ENCODE data around the gene SLC14A1.

Gene SLC14A1

DNA sequence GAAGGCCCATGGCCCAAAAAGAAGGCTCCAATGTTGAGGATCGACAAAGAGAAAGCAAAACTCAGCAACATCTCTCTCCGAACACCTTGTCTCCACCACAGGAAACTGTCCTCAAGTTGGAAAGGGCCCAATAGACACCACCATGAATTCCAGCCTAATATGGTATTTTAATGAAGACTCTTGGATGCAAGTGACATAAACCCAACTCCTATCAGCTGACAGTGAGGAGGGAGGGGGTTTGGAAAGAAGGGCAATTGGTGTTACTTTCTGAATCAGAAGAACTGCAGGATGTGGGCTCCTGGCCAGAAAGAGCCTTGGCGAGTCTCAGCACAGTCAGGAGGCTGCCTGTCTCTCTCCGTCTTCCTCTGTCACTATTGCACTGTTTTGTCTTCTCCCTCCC, 61.2 kb downstream of the SLC14A1 start:
- Histone ChIP-seq H3K4ac (ENCODE audit: low read length) (no peak overlapping the region), H3K79me1 (ENCODE audit: low read depth, low read length) (no peaks in the 10 kb centered on the region), H2BK120ac (ENCODE audit: low read depth, low read length) (no peak overlapping the region), H3K4me1 (ENCODE audit: control insufficient read depth in 2 of 2, insufficient read depth in 1 of 2, low read depth in 1 of 2, low read length in 2 of 2) (peaks cover 0 to 6% of the 10 kb centered on the region in 2 donors), H3K9ac (ENCODE audit: low read depth, low read length, poor library complexity) (no peak overlapping the region), H3K36me3 (replicated peaks in 1 of 2; ENCODE audit: control insufficient read depth in 2 of 2, insufficient read depth in 2 of 2, low read length in 2 of 2) (no peaks in the 10 kb centered on the region), H3K9me3 (replicated peaks in 1 of 2; ENCODE audit: control insufficient read depth in 2 of 2, insufficient read depth in 1 of 2, low read depth in 1 of 2, low read length in 2 of 2) (no peaks in the 10 kb centered on the region), H3K18ac (ENCODE audit: low read length) (no peak overlapping the region), H2AFZ (ENCODE audit: low read length) (no peak overlapping the region), H4K8ac (ENCODE audit: low read depth, low read length) (no peak overlapping the region), H3K23ac (ENCODE audit: low read depth, low read length, poor library complexity) (no peak overlapping the region), H3K27me3 (ENCODE audit: control insufficient read depth in 3 of 3, insufficient read depth in 3 of 3, low read depth in 1 of 3, low read length in 3 of 3) (peaks cover 0 to 5% (median 0%) of the 10 kb centered on the region in 3 experiments), H3K4me2 (ENCODE audit: insufficient read depth, low read length, poor library complexity, severe bottlenecking) (no peak overlapping the region), H2AK5ac (ENCODE audit: low read depth, low read length) (no peak overlapping the region), H3K27ac (replicated peaks; ENCODE audit: low read length) (no peak overlapping the region), H2BK5ac (ENCODE audit: low read length) (no peak overlapping the region), H2BK15ac (ENCODE audit: low read length) (no peak overlapping the region), H4K91ac (ENCODE audit: low read depth, low read length, poor library complexity) (no peak overlapping the region), H2BK12ac (ENCODE audit: low read length) (no peak overlapping the region), H3K4me3 (ENCODE audit: low read length in 2 of 2) (no peak overlapping the region), H3K14ac (ENCODE audit: low read length) (no peak overlapping the region)
- WGBS, 2 donors (ENCODE audit: extremely low coverage in 2 of 2, insufficient read length in 2 of 2, insufficient replicate concordance in 1 of 2) = no CpG with 5 or more reads among the region's 4 CpGs
- no peak for DNase-seq (ENCODE audit: low spot score)

DNA sequence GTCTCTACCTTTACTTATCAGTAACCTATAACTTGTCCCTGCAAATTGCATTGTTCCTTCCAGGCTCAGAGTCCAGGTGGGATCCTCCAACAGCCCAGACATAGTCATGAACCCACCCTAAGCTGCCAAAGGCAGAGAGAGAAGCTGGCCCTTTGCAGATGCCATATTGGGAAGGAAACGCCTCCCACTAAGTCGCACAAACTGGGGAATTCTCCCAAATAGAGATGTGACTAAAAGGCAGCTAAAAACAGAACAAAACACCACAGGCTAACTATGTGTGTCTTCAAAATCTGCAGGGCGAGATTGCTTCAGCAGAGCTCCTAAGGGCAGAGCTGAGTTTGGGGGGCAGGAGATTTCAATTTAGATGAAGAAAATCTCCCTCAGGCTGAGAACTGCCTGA, 63.0 kb downstream of the SLC14A1 start:
- no peak overlapping the region for H2BK15ac ChIP-seq (ENCODE audit: low read length)
- WGBS, 2 donors (ENCODE audit: extremely low coverage in 2 of 2, insufficient read length in 2 of 2, insufficient replicate concordance in 1 of 2) = no CpG with 5 or more reads among the region's 3 CpGs
- H2BK5ac ChIP-seq (ENCODE audit: low read length) = no peak overlapping the region
- no peak overlapping the region for H3K23ac ChIP-seq (ENCODE audit: low read depth, low read length, poor library complexity)
- no peak overlapping the region for H3K27ac ChIP-seq (replicated peaks; ENCODE audit: low read length)
- no peak overlapping the region for H3K18ac ChIP-seq (ENCODE audit: low read length)
- H3K9me3 ChIP-seq (replicated peaks in 1 of 2; ENCODE audit: control insufficient read depth in 2 of 2, insufficient read depth in 1 of 2, low read depth in 1 of 2, low read length in 2 of 2) = no peaks in the 10 kb centered on the region
- no peak overlapping the region for H3K4me3 ChIP-seq (ENCODE audit: low read length in 2 of 2)
- H3K4ac ChIP-seq (ENCODE audit: low read length) = no peak overlapping the region
- H3K27me3 ChIP-seq (ENCODE audit: control insufficient read depth in 3 of 3, insufficient read depth in 3 of 3, low read depth in 1 of 3, low read length in 3 of 3) = no peaks in the 10 kb centered on the region
- no peak overlapping the region for H2BK12ac ChIP-seq (ENCODE audit: low read length)
- H2BK120ac ChIP-seq (ENCODE audit: low read depth, low read length) = no peak overlapping the region
- H3K14ac ChIP-seq (ENCODE audit: low read length) = no peak overlapping the region
- H4K91ac ChIP-seq (ENCODE audit: low read depth, low read length, poor library complexity) = no peak overlapping the region
- peaks cover 0 to 5% of the 10 kb centered on the region in 2 donors for H3K4me1 ChIP-seq (ENCODE audit: control insufficient read depth in 2 of 2, insufficient read depth in 1 of 2, low read depth in 1 of 2, low read length in 2 of 2)
- H2AFZ ChIP-seq (ENCODE audit: low read length) = no peak overlapping the region
- no peak for DNase-seq (ENCODE audit: low spot score)
- H2AK5ac ChIP-seq (ENCODE audit: low read depth, low read length) = no peak overlapping the region
- H3K36me3 ChIP-seq (replicated peaks in 1 of 2; ENCODE audit: control insufficient read depth in 2 of 2, insufficient read depth in 2 of 2, low read length in 2 of 2) = no peaks in the 10 kb centered on the region
- H3K4me2 ChIP-seq (ENCODE audit: insufficient read depth, low read length, poor library complexity, severe bottlenecking) = no peak overlapping the region
- H3K79me1 ChIP-seq (ENCODE audit: low read depth, low read length) = no peaks in the 10 kb centered on the region
- no peak overlapping the region for H4K8ac ChIP-seq (ENCODE audit: low read depth, low read length)
- no peak overlapping the region for H3K9ac ChIP-seq (ENCODE audit: low read depth, low read length, poor library complexity)

DNA sequence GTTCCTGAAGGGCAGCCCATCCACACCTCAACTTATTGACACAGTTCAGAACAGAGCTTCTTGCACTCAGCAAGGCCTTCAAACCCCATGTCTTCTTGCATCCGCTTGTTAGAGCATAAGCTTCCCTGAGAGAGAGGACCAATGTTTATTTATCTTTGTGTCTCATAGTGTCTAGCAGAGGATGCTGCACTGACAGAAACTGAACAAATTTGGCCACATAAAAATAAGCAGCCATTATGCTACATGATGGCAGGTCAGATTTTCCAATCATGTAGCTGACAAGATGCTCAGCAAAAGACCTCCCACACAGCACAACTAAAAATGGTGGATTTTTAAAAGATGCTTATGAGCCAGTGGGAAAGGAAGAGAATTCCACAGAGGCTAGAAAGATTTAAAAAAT, 63.4 kb downstream of the SLC14A1 start:
- Histone ChIP-seq H3K4ac (ENCODE audit: low read length) (no peak overlapping the region), H2BK5ac (ENCODE audit: low read length) (no peak overlapping the region), H3K4me3 (ENCODE audit: low read length in 2 of 2) (no peak overlapping the region), H3K4me1 (ENCODE audit: control insufficient read depth in 2 of 2, insufficient read depth in 1 of 2, low read depth in 1 of 2, low read length in 2 of 2) (peaks cover 0 to 5% of the 10 kb centered on the region in 2 donors), H3K27me3 (ENCODE audit: control insufficient read depth in 3 of 3, insufficient read depth in 3 of 3, low read depth in 1 of 3, low read length in 3 of 3) (no peaks in the 10 kb centered on the region), H3K4me2 (ENCODE audit: insufficient read depth, low read length, poor library complexity, severe bottlenecking) (no peak overlapping the region), H3K36me3 (replicated peaks in 1 of 2; ENCODE audit: control insufficient read depth in 2 of 2, insufficient read depth in 2 of 2, low read length in 2 of 2) (no peaks in the 10 kb centered on the region), H4K8ac (ENCODE audit: low read depth, low read length) (no peak overlapping the region), H3K79me1 (ENCODE audit: low read depth, low read length) (no peaks in the 10 kb centered on the region), H2BK120ac (ENCODE audit: low read depth, low read length) (no peak overlapping the region), H2BK15ac (ENCODE audit: low read length) (no peak overlapping the region), H3K14ac (ENCODE audit: low read length) (no peak overlapping the region), H3K9ac (ENCODE audit: low read depth, low read length, poor library complexity) (no peak overlapping the region), H3K9me3 (replicated peaks in 1 of 2; ENCODE audit: control insufficient read depth in 2 of 2, insufficient read depth in 1 of 2, low read depth in 1 of 2, low read length in 2 of 2) (no peaks in the 10 kb centered on the region), H2BK12ac (ENCODE audit: low read length) (no peak overlapping the region), H3K23ac (ENCODE audit: low read depth, low read length, poor library complexity) (no peak overlapping the region), H2AFZ (ENCODE audit: low read length) (no peak overlapping the region), H3K18ac (ENCODE audit: low read length) (no peak overlapping the region), H2AK5ac (ENCODE audit: low read depth, low read length) (no peak overlapping the region), H3K27ac (replicated peaks; ENCODE audit: low read length) (no peak overlapping the region), H4K91ac (ENCODE audit: low read depth, low read length, poor library complexity) (no peak overlapping the region)
- WGBS, 2 donors (ENCODE audit: extremely low coverage in 2 of 2, insufficient read length in 2 of 2, insufficient replicate concordance in 1 of 2) = no CpG with 5 or more reads among the region's 1 CpG
- DNase-seq (ENCODE audit: low spot score) = no peak

DNA sequence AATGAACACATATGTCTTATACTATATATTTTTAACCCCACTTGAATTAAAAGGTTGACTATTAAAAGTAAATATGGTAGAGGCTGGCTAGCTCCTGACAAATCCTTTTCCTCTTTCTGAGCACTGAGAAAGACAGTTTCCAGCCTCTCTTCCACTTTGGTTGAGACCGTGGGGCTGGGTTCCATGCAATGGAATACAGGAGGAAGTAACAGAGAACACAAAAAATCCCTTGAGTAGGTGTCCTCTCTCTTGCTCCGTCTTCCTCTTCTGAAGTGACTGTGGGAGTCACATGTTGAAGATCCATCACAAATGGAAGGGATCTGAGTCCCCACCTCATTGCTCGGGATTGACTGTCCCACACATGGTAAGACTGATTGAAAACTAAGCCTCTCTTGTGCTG, 64.9 kb downstream of the SLC14A1 start:
- no peak overlapping the region for H3K4ac ChIP-seq (ENCODE audit: low read length)
- H3K14ac ChIP-seq (ENCODE audit: low read length) = no peak overlapping the region
- no peak overlapping the region for H3K27ac ChIP-seq (replicated peaks; ENCODE audit: low read length)
- no peak overlapping the region for H3K4me3 ChIP-seq (ENCODE audit: low read length in 2 of 2)
- H4K91ac ChIP-seq (ENCODE audit: low read depth, low read length, poor library complexity) = no peak overlapping the region
- no peak overlapping the region for H2AK5ac ChIP-seq (ENCODE audit: low read depth, low read length)
- H3K18ac ChIP-seq (ENCODE audit: low read length) = no peak overlapping the region
- no peaks in the 10 kb centered on the region for H3K27me3 ChIP-seq (ENCODE audit: control insufficient read depth in 3 of 3, insufficient read depth in 3 of 3, low read depth in 1 of 3, low read length in 3 of 3)
- H3K4me2 ChIP-seq (ENCODE audit: insufficient read depth, low read length, poor library complexity, severe bottlenecking) = no peak overlapping the region
- H3K23ac ChIP-seq (ENCODE audit: low read depth, low read length, poor library complexity) = no peak overlapping the region
- H2BK12ac ChIP-seq (ENCODE audit: low read length) = no peak overlapping the region
- H2BK15ac ChIP-seq (ENCODE audit: low read length) = no peak overlapping the region
- no peak for DNase-seq (ENCODE audit: low spot score)
- H3K79me1 ChIP-seq (ENCODE audit: low read depth, low read length) = no peaks in the 10 kb centered on the region
- H3K4me1 ChIP-seq (ENCODE audit: control insufficient read depth in 2 of 2, insufficient read depth in 1 of 2, low read depth in 1 of 2, low read length in 2 of 2) = no peaks in the 10 kb centered on the region
- no peak overlapping the region for H4K8ac ChIP-seq (ENCODE audit: low read depth, low read length)
- no peaks in the 10 kb centered on the region for H3K9me3 ChIP-seq (replicated peaks in 1 of 2; ENCODE audit: control insufficient read depth in 2 of 2, insufficient read depth in 1 of 2, low read depth in 1 of 2, low read length in 2 of 2)
- H2AFZ ChIP-seq (ENCODE audit: low read length) = no peak overlapping the region
- no peaks in the 10 kb centered on the region for H3K36me3 ChIP-seq (replicated peaks in 1 of 2; ENCODE audit: control insufficient read depth in 2 of 2, insufficient read depth in 2 of 2, low read length in 2 of 2)
- no peak overlapping the region for H2BK5ac ChIP-seq (ENCODE audit: low read length)
- WGBS, 2 donors (ENCODE audit: extremely low coverage in 2 of 2, insufficient read length in 2 of 2, insufficient replicate concordance in 1 of 2) = no CpG with 5 or more reads among the region's 3 CpGs
- H2BK120ac ChIP-seq (ENCODE audit: low read depth, low read length) = no peak overlapping the region
- no peak overlapping the region for H3K9ac ChIP-seq (ENCODE audit: low read depth, low read length, poor library complexity)
